H1 (cell line): ENCODE results near the gene BTN2A1. TPM values are rescaled to one million over a fixed set of nuclear protein-coding genes. Genes with fewer than 3 reads are reported as not detected.

Experiments
- CTCF ChIA-PET: fragments of 300-600 bp; sonication (Branson Sonifier 250); formaldehyde crosslinking; loops from one replicate; lab custom pipeline; 2021; ENCODE audit not compliant: partially characterized antibody; lab: Charles Lee
- POLR2A ChIA-PET: fragments of 300-600 bp; sonication (Branson Sonifier 250); formaldehyde crosslinking; loops from one replicate; lab custom pipeline; 2021; ENCODE audit warnings: inconsistent platforms; ENCODE audit not compliant: partially characterized antibody; lab: Charles Lee
- DNase-seq, 2 experiments: peaks; one replicate each; pipeline versions ENCODE4 v3.0.0 to v3.0.0-alpha.2; 2010 to 2022; ENCODE audit warnings: low spot score in 2 of 2, low read depth in 1 of 2, mixed read lengths in 1 of 2
- FAIRE-seq: peaks from 2 replicates; lab custom pipeline; 2011; peaks lifted over from hg19 to GRCh38; lab: Jason Lieb, UNC
- H2AFZ ChIP-seq: 2 replicates; pipeline ENCODE4 v1.8.1; 2012; ENCODE audit warnings: low read length, inconsistent platforms
- H2AK5ac ChIP-seq: 2 replicates; pipeline ENCODE4 v1.6.1; 2013; ENCODE audit warnings: low read depth, low read length
- H2BK120ac ChIP-seq: replicated peaks from 2 replicates; pipeline ENCODE3; 2013; ENCODE audit warnings: low read depth, low read length, inconsistent platforms
- H2BK12ac ChIP-seq: 2 replicates; pipeline ENCODE4 v1.6.1; 2013; ENCODE audit warnings: low read depth, low read length
- H2BK15ac ChIP-seq: 2 replicates; pipeline ENCODE4 v1.6.1; 2013; ENCODE audit warnings: low read length
- H2BK20ac ChIP-seq: 2 replicates; pipeline ENCODE4 v1.6.1; 2013; ENCODE audit warnings: low read length
- H2BK5ac ChIP-seq: 2 replicates; pipeline ENCODE4 v1.6.1; 2013; ENCODE audit warnings: low read depth, low read length
- H3K14ac ChIP-seq: 2 replicates; pipeline ENCODE4 v1.6.1; 2013; ENCODE audit warnings: inconsistent platforms; ENCODE audit not compliant: insufficient read length
- H3K18ac ChIP-seq: 2 replicates; pipeline ENCODE4 v1.6.1; 2013; ENCODE audit warnings: low read length; ENCODE audit errors: extremely low read depth
- H3K23ac ChIP-seq: 2 replicates; pipeline ENCODE4 v1.6.1; 2013; ENCODE audit warnings: inconsistent platforms; ENCODE audit not compliant: insufficient read length
- H3K23me2 ChIP-seq: 2 replicates; pipeline ENCODE4 v1.6.1; 2013; ENCODE audit warnings: low read depth, low read length
- H3K27ac ChIP-seq: 2 replicates; pipeline ENCODE4 v1.6.1; 2011; ENCODE audit warnings: low read depth, low read length, inconsistent platforms
- H3K27me3 ChIP-seq, 4 experiments: replicated peaks in 1 of 4; 1 replicate in 1 of 4; 2 replicates in 3 of 4; pipeline versions ENCODE4 v1.6.1 to v1.8.1; 2011 to 2013; ENCODE audit warnings: low read length in 3 of 4, mild to moderate bottlenecking in 3 of 4, inconsistent platforms in 2 of 4, mixed read lengths in 2 of 4, moderate library complexity in 1 of 4; ENCODE audit not compliant: control insufficient read depth in 3 of 4, insufficient read depth in 3 of 4; ENCODE audit errors: extremely low read depth in 1 of 4
- H3K36me3 ChIP-seq, 4 experiments: 2 replicates each; pipeline versions ENCODE4 v1.6.1 to v1.8.1; 2011 to 2013; ENCODE audit warnings: mild to moderate bottlenecking in 4 of 4, low read length in 3 of 4, moderate library complexity in 2 of 4, control low read depth in 1 of 4, inconsistent platforms in 1 of 4; ENCODE audit not compliant: insufficient read depth in 4 of 4, control insufficient read depth in 2 of 4
- H3K4ac ChIP-seq: replicated peaks from 2 replicates; pipeline ENCODE3; 2013; ENCODE audit warnings: low read length, low read depth, mixed read lengths, inconsistent platforms; ENCODE audit not compliant: insufficient read length
- H3K4me1 ChIP-seq, 4 experiments: replicated peaks in 1 of 4; 1 replicate in 1 of 4; 2 replicates in 3 of 4; pipeline versions ENCODE4 v1.6.1 to v1.8.1; 2011 to 2013; ENCODE audit warnings: low read length in 3 of 4, inconsistent platforms in 2 of 4, mixed read lengths in 1 of 4; ENCODE audit not compliant: insufficient read depth in 4 of 4, control insufficient read depth in 3 of 4
- H3K4me2 ChIP-seq, 2 experiments: 2 replicates each; pipeline versions ENCODE4 v1.6.1 to v1.8.1; 2011 to 2013; ENCODE audit warnings: low read depth in 2 of 2, low read length in 2 of 2, control low read depth in 1 of 2, inconsistent platforms in 1 of 2, mild to moderate bottlenecking in 1 of 2; ENCODE audit not compliant: insufficient read depth in 1 of 2
- H3K4me3 ChIP-seq, 4 experiments: fragments of 200-600, 300-600 bp in 1 of 4; sonication (generic), shearing (Covaris generic), sonication (Bioruptor Twin) in 1 of 4; 2 replicates each; pipeline versions ENCODE4 v1.5.1 to v1.8.1; 2011 to 2016; ENCODE audit warnings: low read length in 4 of 4, low read depth in 3 of 4, control low read depth in 2 of 4, inconsistent platforms in 2 of 4, mild to moderate bottlenecking in 2 of 4, mixed read lengths in 1 of 4, moderate library complexity in 1 of 4; ENCODE audit not compliant: insufficient read depth in 2 of 4; ENCODE audit errors: extremely low read depth in 1 of 4
- H3K56ac ChIP-seq: replicated peaks from 2 replicates; pipeline ENCODE3; 2013; ENCODE audit warnings: low read depth, mild to moderate bottlenecking, mixed read lengths, low read length, inconsistent platforms; ENCODE audit not compliant: insufficient read length
- H3K79me1 ChIP-seq: 2 replicates; pipeline ENCODE4 v1.6.1; 2013; ENCODE audit warnings: low read depth, low read length, control low read depth
- H3K79me2 ChIP-seq, 2 experiments: 2 replicates each; pipeline versions ENCODE4 v1.6.1 to v1.8.1; 2012 to 2013; ENCODE audit warnings: low read length in 2 of 2, mild to moderate bottlenecking in 2 of 2, inconsistent platforms in 1 of 2; ENCODE audit not compliant: insufficient read depth in 2 of 2, control insufficient read depth in 1 of 2
- H3K9ac ChIP-seq, 4 experiments: replicated peaks in 1 of 4; 1 replicate in 1 of 4; 2 replicates in 3 of 4; pipeline versions ENCODE4 v1.6.1 to v1.8.1; 2011 to 2013; ENCODE audit warnings: low read depth in 3 of 4, low read length in 3 of 4, control low read depth in 2 of 4, mild to moderate bottlenecking in 2 of 4, moderate library complexity in 2 of 4, inconsistent platforms in 1 of 4; ENCODE audit errors: extremely low read depth in 1 of 4
- H3K9me3 ChIP-seq, 2 experiments: 2 replicates each; pipeline versions ENCODE4 v1.6.1 to v1.8.1; 2012 to 2013; ENCODE audit warnings: mild to moderate bottlenecking in 2 of 2, moderate library complexity in 2 of 2, control low read depth in 1 of 2, inconsistent platforms in 1 of 2, low read depth in 1 of 2, low read length in 1 of 2, mixed read lengths in 1 of 2; ENCODE audit not compliant: insufficient read depth in 2 of 2
- H4K20me1 ChIP-seq, 2 experiments: replicated peaks in 1 of 2; 2 replicates each; pipeline versions ENCODE3 to v1.8.1; 2011 to 2013; ENCODE audit warnings: inconsistent platforms in 2 of 2, low read length in 2 of 2, mild to moderate bottlenecking in 1 of 2; ENCODE audit not compliant: insufficient read depth in 2 of 2, control insufficient read depth in 1 of 2
- H4K5ac ChIP-seq: 2 replicates; pipeline ENCODE4 v1.6.1; 2013; ENCODE audit warnings: low read length, low read depth, mixed read lengths, inconsistent platforms; ENCODE audit not compliant: insufficient read length
- H4K8ac ChIP-seq: 2 replicates; pipeline ENCODE4 v1.8.0; 2013; ENCODE audit warnings: mild to moderate bottlenecking, moderate library complexity, low read length, inconsistent platforms; ENCODE audit not compliant: insufficient read depth; ENCODE audit errors: extremely low read depth
- H4K91ac ChIP-seq: replicated peaks from 2 replicates; pipeline ENCODE3; 2013; ENCODE audit warnings: low read length, mixed read lengths, inconsistent platforms; ENCODE audit not compliant: insufficient read length
- EP300 ChIP-seq, 2 experiments: IDR thresholded peaks; 1 replicate in 1 of 2; 2 replicates in 1 of 2; pipeline ENCODE4 v1.6.1; 2011 to 2012; ENCODE audit warnings: low read depth in 2 of 2, low read length in 2 of 2, mild to moderate bottlenecking in 2 of 2, borderline replicate concordance in 1 of 2, inconsistent platforms in 1 of 2, moderate library complexity in 1 of 2
- HDAC2 ChIP-seq, 2 experiments: fragments of 300-600 bp in 1 of 2; sonication (generic) in 1 of 2; IDR thresholded peaks; 2 replicates each; pipeline ENCODE4 v1.6.1; 2011 to 2012; ENCODE audit warnings: low read depth in 2 of 2, low read length in 2 of 2, mild to moderate bottlenecking in 2 of 2, moderate library complexity in 2 of 2, borderline replicate concordance in 1 of 2, inconsistent platforms in 1 of 2
- KDM5A ChIP-seq: fragments of 200-600 bp; IDR thresholded peaks from 2 replicates; pipeline ENCODE4 v1.7.1; 2012; ENCODE audit warnings: mild to moderate bottlenecking, low read length, inconsistent platforms, mixed read lengths
- MAFK ChIP-seq: IDR thresholded peaks from 2 replicates; pipeline ENCODE4 v1.6.1; 2012; ENCODE audit warnings: low read depth, mild to moderate bottlenecking, improper control_type of control experiment, low read length
- NANOG ChIP-seq: IDR thresholded peaks from 2 replicates; pipeline ENCODE4 v1.6.1; 2011; ENCODE audit warnings: low read length, low read depth, mild to moderate bottlenecking, inconsistent platforms; ENCODE audit not compliant: insufficient read depth, poor library complexity, severe bottlenecking
- RNF2 ChIP-seq: fragments of 200-900, 300-1000 bp; sonication (generic); IDR thresholded peaks from 2 replicates; pipeline ENCODE4 v1.7.1; 2016; ENCODE audit warnings: borderline replicate concordance, low read depth, mild to moderate bottlenecking, antibody characterized with exemption, low read length; ENCODE audit not compliant: poor library complexity, severe bottlenecking; ENCODE audit errors: missing control alignments
- SAP30 ChIP-seq: fragments of 300-600 bp; sonication (generic); IDR thresholded peaks from 2 replicates; pipeline ENCODE4 v1.7.1; 2012; ENCODE audit warnings: low read length, moderate library complexity, mild to moderate bottlenecking, inconsistent platforms; ENCODE audit not compliant: insufficient read depth, insufficient replicate concordance
- SIN3A ChIP-seq, 2 experiments: IDR thresholded peaks in 1 of 2; conservative IDR thresholded peaks in 1 of 2; 2 replicates each; pipeline ENCODE4 v1.6.1; 2011 to 2012; ENCODE audit warnings: low read length in 2 of 2, improper control_type of control experiment in 1 of 2, low read depth in 1 of 2, mild to moderate bottlenecking in 1 of 2
- SP2 ChIP-seq: IDR thresholded peaks from 2 replicates; pipeline ENCODE4 v1.6.1; 2012; ENCODE audit warnings: mild to moderate bottlenecking, low read length, inconsistent platforms
- SUZ12 ChIP-seq: fragments of 200-600 bp; sonication (generic); IDR thresholded peaks from 2 replicates; pipeline ENCODE4 v1.6.1; 2012; ENCODE audit warnings: mild to moderate bottlenecking, inconsistent platforms, low read length, moderate library complexity, mixed read lengths
- WGBS, 2 experiments: shearing (Covaris generic) in 1 of 2; methylation state at CpG; one replicate each; pipeline versions ENCODE4 v1.1.6 to v1.1.7; 2013 to 2015; ENCODE audit warnings: low lambda C conversion rate in 2 of 2, mixed read lengths in 2 of 2, inconsistent platforms in 1 of 2, low coverage in 1 of 2, missing lambda C conversion rate in 1 of 2; ENCODE audit not compliant: insufficient replicate concordance in 2 of 2, insufficient coverage in 1 of 2, insufficient read length in 1 of 2; ENCODE audit errors: extremely low coverage in 1 of 2, missing lambda C conversion rate in 1 of 2; 5-methylcytosine and 5-hydroxymethylcytosine counted together
- polyA plus RNA-seq, 7 experiments: library from polyadenylated mRNA; depleted of rRNA in 3 of 7; stranded (reverse) in 5 of 7; unstranded in 2 of 7; fragments of >200 nt in 5 of 7; fragments of 200-250 nt in 2 of 7; gene quantifications; 1 replicate in 5 of 7; 2 replicates in 1 of 7; 4 replicates in 1 of 7; pipeline versions ENCODE4 v1.2.1 to v1.2.3, GENCODE V29; 2011 to 2013; ENCODE audit warnings: missing spikeins in 2 of 7, mixed read lengths in 2 of 7
- total RNA-seq: library from RNA; stranded (reverse); fragmentation: NEBNext Ultra II Directional; extraction: Animal tissue kit (Norgen Biotek cat#: 25700); gene quantifications from 2 replicates; pipeline ENCODE4 v1.2.1, GENCODE V29; 2021

The BTN2A1 gene
- total and polyA plus RNA-seq, 2 of the 8 experiments (the other 6 are each of a cell fraction or from before 2014, with no cell fraction given), result 8.7 to 11.0 TPM

GRCh38 chr6:26465776-26466175 is 8.0 kb downstream of the BTN2A1 start:
- Histone ChIP-seq H3K79me2 (no peaks in the 10 kb centered on the region), H4K91ac (no peak overlapping the region), H2AFZ (no peak overlapping the region), H4K5ac (no peak overlapping the region), H3K4ac (no peak overlapping the region), H3K18ac (no peak overlapping the region), H3K4me3 (no peak overlapping the region), H3K23me2 (no peaks in the 10 kb centered on the region), H2BK12ac (no peak overlapping the region), H3K4me1 (no peaks in the 10 kb centered on the region), H3K9ac (no peak overlapping the region), H2BK20ac (no peak overlapping the region), H2BK15ac (no peak overlapping the region), H3K56ac (no peak overlapping the region), H4K20me1 (peaks cover 0 to 2% of the 10 kb centered on the region in 2 experiments), H3K4me2 (no peak overlapping the region), H2BK120ac (no peak overlapping the region), H3K14ac (no peak overlapping the region), H3K36me3 (peaks cover 6 to 65% (median 42%) of the 10 kb centered on the region in 4 experiments; a peak in 7 of 8 replicates), H2BK5ac (no peak overlapping the region), H3K23ac (no peak overlapping the region), H2AK5ac (no peak overlapping the region), H4K8ac (no peak overlapping the region), H3K9me3 (no peaks in the 10 kb centered on the region), H3K79me1 (no peaks in the 10 kb centered on the region; the same call in 1 of the 2 replicates), H3K27me3 (no peaks in the 10 kb centered on the region), H3K27ac (no peak overlapping the region)
- POLR2A ChIA-PET, result no interaction called here
- WGBS, 2 experiments, result 90% methylated on average over 3 of the region's 3 CpGs; no CpG with 5 or more reads in 1 of the 2 experiments
- no peak for FAIRE-seq
- DNase-seq, result no peak
- TF ChIP-seq RNF2 (no peak), SIN3A (conservative IDR thresholded peaks at IDR 0.05 in 1 of 2, IDR thresholded peaks at IDR 0.05 in 1 of 2; ENCODE audit: low read depth in 1 of 2, low read length in 2 of 2) (no peak), EP300 (IDR thresholded peaks at IDR 0.05; ENCODE audit: borderline replicate concordance in 1 of 2, low read depth in 2 of 2, low read length in 2 of 2) (no peak), MAFK (no peak), NANOG (no peak), SAP30 (no peak), HDAC2 (IDR thresholded peaks at IDR 0.05; ENCODE audit: borderline replicate concordance in 1 of 2, low read depth in 2 of 2, low read length in 2 of 2) (no peak), SUZ12 (no peak), SP2 (no peak), KDM5A (no peak)
- CTCF ChIA-PET, result interaction anchor here (0.6 to 1.7 kb wide), 3 partner anchors 10 to 148 kb away, joined by 3 read pairs; no protein-coding TSS in a partner anchor
